Type B pancreatic cell (in vitro differentiated cells): ENCODE results near the gene CCNL2. TPM values are rescaled to one million over a fixed set of nuclear protein-coding genes. Genes with fewer than 3 reads are reported as not detected.
"Not testable (repeated sequence)": the region's sequence is repeated elsewhere in the genome, so short reads cannot be mapped to it uniquely, and the experiment has no call there.

Source experiments
- DNase-seq: peaks from one replicate; pipeline ENCODE4 v3.0.0; 2021; ENCODE audit warnings: mixed read lengths; ENCODE audit not compliant: unreplicated experiment; ENCODE audit errors: extremely low spot score
- H3K27ac Mint-ChIP-seq: 2 replicates; pipeline ENCODE4 v1.8.0; 2021; ENCODE audit warnings: mild to moderate bottlenecking, mixed read lengths
- H3K27me3 Mint-ChIP-seq: 2 replicates; pipeline ENCODE4 v1.8.0; 2021; ENCODE audit warnings: mixed read lengths
- H3K36me3 Mint-ChIP-seq: 2 replicates; pipeline ENCODE4 v1.8.0; 2021; ENCODE audit warnings: mixed read lengths
- H3K4me1 Mint-ChIP-seq: one replicate; pipeline ENCODE4 v1.8.0; 2021; ENCODE audit warnings: mixed read lengths; ENCODE audit not compliant: unreplicated experiment
- H3K4me3 Mint-ChIP-seq: 2 replicates; pipeline ENCODE4 v1.8.0; 2021; ENCODE audit warnings: mild to moderate bottlenecking, mixed read lengths
- H3K9me3 Mint-ChIP-seq: 2 replicates; pipeline ENCODE4 v1.8.0; 2021; ENCODE audit warnings: mixed read lengths
- CTCF ChIP-seq: fragments of 200-600 bp; sonication (generic); conservative IDR thresholded peaks from 2 replicates; pipeline ENCODE4 v1.5.0; 2021; ENCODE audit warnings: antibody characterized with exemption, mild to moderate bottlenecking
- total RNA-seq: library from RNA; stranded (reverse); gene quantifications from 2 replicates; pipeline ENCODE4 v1.2.1, GENCODE V29; 2021; ENCODE audit warnings: low replicate concordance

The CCNL2 gene
- total RNA-seq, 1 donor from 2014 or later = 298 TPM

DNA sequence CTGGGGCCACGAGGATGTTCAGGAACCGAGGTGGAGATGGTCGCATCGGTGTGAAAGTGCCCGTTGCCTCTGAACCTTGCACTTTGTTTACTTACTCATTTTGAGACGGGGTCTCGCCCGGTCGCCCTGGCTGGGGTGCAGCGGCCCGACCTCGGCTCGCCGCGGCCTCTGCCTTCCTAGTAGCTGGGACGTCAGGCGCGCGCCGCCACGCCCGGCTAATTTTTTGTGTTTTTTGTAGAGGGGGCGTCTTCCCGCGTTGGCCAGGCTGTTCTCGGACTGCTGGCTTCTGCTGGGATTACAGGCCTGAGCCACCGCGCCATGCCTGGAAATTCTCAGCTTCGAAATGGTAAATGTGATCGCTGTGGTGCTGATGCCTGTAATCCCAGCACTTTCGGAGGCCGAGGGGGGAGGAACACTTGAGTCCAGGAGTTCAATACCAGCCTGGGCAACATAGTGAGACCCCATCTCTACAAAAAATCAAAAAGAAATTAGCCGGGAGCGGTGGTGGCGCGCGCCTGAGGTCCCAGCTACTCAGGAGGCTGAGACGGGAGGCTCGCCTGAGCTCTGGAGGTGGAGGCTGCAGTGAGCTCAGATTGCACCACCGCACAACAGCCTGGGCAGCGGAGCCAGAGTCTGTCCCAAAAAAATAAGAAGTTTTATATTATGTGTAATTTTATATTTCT is 8.6 kb upstream of the CCNL2 start:
- Mint-ChIP-seq H3K9me3 (no peaks in the 10 kb centered on the region), H3K36me3 (peaks cover 7% of the 10 kb centered on the region), H3K27ac (peak overlapping the region; percentile 78), H3K27me3 (no peaks in the 10 kb centered on the region), H3K4me1 (peaks cover 12% of the 10 kb centered on the region), H3K4me3 (peak overlapping the region; percentile 90)
- peak; percentile 37 for TF ChIP-seq CTCF
- DNase-seq = no peak

- Mint-ChIP-seq H3K4me1 (peaks cover 14% of the 10 kb centered on the region), H3K27ac (peak within 1 kb of the TSS; percentile 84), H3K36me3 (peaks cover 10% of the 10 kb centered on the region), H3K9me3 (no peaks in the 10 kb centered on the region), H3K27me3 (no peaks in the 10 kb centered on the region), H3K4me3 (peak within 1 kb of the TSS; percentile 95)
- TF ChIP-seq CTCF = no peak
- peak; percentile 94 for DNase-seq
These were observed 7.9 kb upstream of the CCNL2 start, which contains the start of gene MRPL20 for GRCh38 chr1:1406821-1407635. TSS of gene MRPL20 (minus strand) at chr1:1407293. CDS start at chr1:1407217, 76 bp downstream.

- peak overlapping the region; percentile 80 for H3K27ac Mint-ChIP-seq
- no peaks in the 10 kb centered on the region for H3K27me3 Mint-ChIP-seq
- H3K4me1 Mint-ChIP-seq = peaks cover 18% of the 10 kb centered on the region
- H3K9me3 Mint-ChIP-seq = no peaks in the 10 kb centered on the region
- peak overlapping the region; percentile 95 for H3K4me3 Mint-ChIP-seq
- DNase-seq = no peak
- H3K36me3 Mint-ChIP-seq = peaks cover 12% of the 10 kb centered on the region
- no peak for TF ChIP-seq CTCF
These were observed 7.1 kb upstream of the CCNL2 start for GRCh38 chr1:1406101-1406820.

GRCh38 chr1:1403653-1404052 is 4.5 kb upstream of the CCNL2 start:
- no peak for TF ChIP-seq CTCF
- peaks cover 12% of the 10 kb centered on the region for H3K36me3 Mint-ChIP-seq
- no peak for DNase-seq
- H3K4me1 Mint-ChIP-seq = peaks cover 12% of the 10 kb centered on the region
- H3K9me3 Mint-ChIP-seq = no peaks in the 10 kb centered on the region
- H3K27ac Mint-ChIP-seq = peak overlapping the region; percentile 48
- peak overlapping the region; percentile 72 for H3K4me3 Mint-ChIP-seq
- no peaks in the 10 kb centered on the region for H3K27me3 Mint-ChIP-seq

- H3K4me3 Mint-ChIP-seq = peak overlapping the region; percentile 72
- peak overlapping the region; percentile 48 for H3K27ac Mint-ChIP-seq
- H3K4me1 Mint-ChIP-seq = peaks cover 16% of the 10 kb centered on the region
- H3K27me3 Mint-ChIP-seq, H3K9me3 Mint-ChIP-seq, DNase-seq: not testable (repeated sequence)
- H3K36me3 Mint-ChIP-seq = peaks cover 16% of the 10 kb centered on the region
These were observed 3.8 kb upstream of the CCNL2 start for GRCh38 chr1:1402901-1403392.
